Adrenal gland (tissue), 5 donors: Measurements from ENCODE around the gene ADGRG4.

ENCODE experiments used
- POLR2A ChIP-seq, 2 donors: fragments of 450-650 bp; IDR thresholded peaks; one replicate each; pipeline ENCODE4 v1.6.1; 2017; ENCODE audit warnings: antibody characterized with exemption in 2 of 2, mild to moderate bottlenecking in 2 of 2, moderate library complexity in 1 of 2
- TF ChIP-seq, protein P1 (sequence below), 6 experiments: fragments of 450-650 bp in 4 of 6; fragments of 200-600 bp in 2 of 6; sonication (generic) in 1 of 6; IDR thresholded peaks; 1 replicate in 5 of 6; 2 replicates in 1 of 6; pipeline versions ENCODE4 v1.5.1 to v1.8.0; 2016 to 2021; ENCODE audit warnings: antibody characterized with exemption in 6 of 6, mild to moderate bottlenecking in 2 of 6, moderate library complexity in 1 of 6
- donor health status: DM: no; HTN: no; CAD: no.

GRCh38 chrX:136425996-136426395, 125.2 kb downstream of the ADGRG4 start:
- TF ChIP-seq, protein P1, sequence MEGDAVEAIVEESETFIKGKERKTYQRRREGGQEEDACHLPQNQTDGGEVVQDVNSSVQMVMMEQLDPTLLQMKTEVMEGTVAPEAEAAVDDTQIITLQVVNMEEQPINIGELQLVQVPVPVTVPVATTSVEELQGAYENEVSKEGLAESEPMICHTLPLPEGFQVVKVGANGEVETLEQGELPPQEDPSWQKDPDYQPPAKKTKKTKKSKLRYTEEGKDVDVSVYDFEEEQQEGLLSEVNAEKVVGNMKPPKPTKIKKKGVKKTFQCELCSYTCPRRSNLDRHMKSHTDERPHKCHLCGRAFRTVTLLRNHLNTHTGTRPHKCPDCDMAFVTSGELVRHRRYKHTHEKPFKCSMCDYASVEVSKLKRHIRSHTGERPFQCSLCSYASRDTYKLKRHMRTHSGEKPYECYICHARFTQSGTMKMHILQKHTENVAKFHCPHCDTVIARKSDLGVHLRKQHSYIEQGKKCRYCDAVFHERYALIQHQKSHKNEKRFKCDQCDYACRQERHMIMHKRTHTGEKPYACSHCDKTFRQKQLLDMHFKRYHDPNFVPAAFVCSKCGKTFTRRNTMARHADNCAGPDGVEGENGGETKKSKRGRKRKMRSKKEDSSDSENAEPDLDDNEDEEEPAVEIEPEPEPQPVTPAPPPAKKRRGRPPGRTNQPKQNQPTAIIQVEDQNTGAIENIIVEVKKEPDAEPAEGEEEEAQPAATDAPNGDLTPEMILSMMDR (IDR thresholded peaks at IDR 0.05), result no peak
- TF ChIP-seq POLR2A (IDR thresholded peaks at IDR 0.05), result no peak
